HFFc6 (cell line): ENCODE measurements around the gene EXOC6B. TPM values are rescaled to one million over a fixed set of nuclear protein-coding genes. Genes with fewer than 3 reads are reported as not detected.

Source experiments
- DNase-seq: peaks from one replicate; pipeline ENCODE4 v3.0.0-alpha.2; 2018
- H3K27ac Mint-ChIP-seq: 2 replicates; pipeline ENCODE4 v1.8.0; 2020; ENCODE audit warnings: mild to moderate bottlenecking, mixed read lengths
- H3K27me3 Mint-ChIP-seq: 2 replicates; pipeline ENCODE4 v1.8.0; 2021; ENCODE audit warnings: mild to moderate bottlenecking, moderate library complexity, mixed read lengths; ENCODE audit not compliant: insufficient read depth
- H3K36me3 Mint-ChIP-seq: 2 replicates; pipeline ENCODE4 v1.8.0; 2021; ENCODE audit warnings: low read depth, mixed read lengths
- H3K4me1 Mint-ChIP-seq: 2 replicates; pipeline ENCODE4 v1.8.0; 2020; ENCODE audit warnings: low read depth, mixed read lengths
- H3K4me3 Mint-ChIP-seq: 2 replicates; pipeline ENCODE4 v1.8.0; 2020; ENCODE audit warnings: mild to moderate bottlenecking, moderate library complexity, mixed read lengths
- H3K9me3 Mint-ChIP-seq: 2 replicates; pipeline ENCODE4 v1.8.0; 2020; ENCODE audit warnings: mild to moderate bottlenecking, mixed read lengths
- total RNA-seq, 6 experiments: library from RNA; stranded (reverse); fragmentation: NEBNext Ultra II Directional; extraction: Animal tissue kit (Norgen Biotek cat#: 25700); gene quantifications; 2 replicates in 1 of 6; 3 replicates in 5 of 6; pipeline ENCODE4 v1.2.3, GENCODE V29; 2021
- TF ChIP-seq, protein P1 (sequence below): fragments of 200-600 bp; sonication (generic); IDR thresholded peaks from 2 replicates; pipeline ENCODE4 v1.5.0; 2021; ENCODE audit warnings: antibody characterized with exemption, mild to moderate bottlenecking

Gene EXOC6B
- total RNA-seq, 6 experiments from 2014 or later: 24.8 to 33.0 (median 27.4) TPM

DNA sequence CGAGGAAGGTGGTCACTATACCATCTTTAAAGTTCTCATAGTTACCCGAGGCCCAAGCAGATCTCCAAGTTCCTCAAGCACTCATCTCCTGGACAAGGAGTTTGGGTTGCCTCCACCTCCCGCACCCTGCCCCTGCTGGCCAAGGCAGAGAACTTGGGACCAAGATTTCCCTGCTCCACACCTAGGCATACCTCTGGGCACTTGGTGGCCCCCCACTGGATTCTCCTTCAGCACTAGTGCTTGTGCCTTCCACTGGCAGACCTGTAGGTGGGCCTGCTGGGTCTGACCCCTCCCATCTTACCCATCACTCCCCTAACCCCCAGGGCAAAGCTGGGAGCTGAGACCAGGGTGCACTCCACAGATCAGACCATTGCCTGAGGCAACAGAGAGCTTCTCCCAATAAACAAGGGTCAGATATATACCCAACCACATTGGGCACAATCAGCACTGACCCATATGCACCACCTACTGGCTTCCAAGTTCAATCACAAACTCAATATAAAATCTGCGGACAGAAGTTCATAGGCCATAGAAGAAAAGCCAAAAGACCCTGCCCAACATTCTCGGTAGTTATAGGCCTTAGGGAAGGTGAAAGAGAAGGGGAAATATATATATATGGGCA lies 244.2 kb downstream of the EXOC6B start:
- Mint-ChIP-seq H3K4me1 (peaks cover 30% of the 10 kb centered on the region), H3K4me3 (no peak overlapping the region), H3K9me3 (no peaks in the 10 kb centered on the region), H3K27ac (no peak overlapping the region), H3K36me3 (no peaks in the 10 kb centered on the region), H3K27me3 (peaks cover 4% of the 10 kb centered on the region; the same call in 1 of the 2 replicates)
- TF ChIP-seq, protein P1, sequence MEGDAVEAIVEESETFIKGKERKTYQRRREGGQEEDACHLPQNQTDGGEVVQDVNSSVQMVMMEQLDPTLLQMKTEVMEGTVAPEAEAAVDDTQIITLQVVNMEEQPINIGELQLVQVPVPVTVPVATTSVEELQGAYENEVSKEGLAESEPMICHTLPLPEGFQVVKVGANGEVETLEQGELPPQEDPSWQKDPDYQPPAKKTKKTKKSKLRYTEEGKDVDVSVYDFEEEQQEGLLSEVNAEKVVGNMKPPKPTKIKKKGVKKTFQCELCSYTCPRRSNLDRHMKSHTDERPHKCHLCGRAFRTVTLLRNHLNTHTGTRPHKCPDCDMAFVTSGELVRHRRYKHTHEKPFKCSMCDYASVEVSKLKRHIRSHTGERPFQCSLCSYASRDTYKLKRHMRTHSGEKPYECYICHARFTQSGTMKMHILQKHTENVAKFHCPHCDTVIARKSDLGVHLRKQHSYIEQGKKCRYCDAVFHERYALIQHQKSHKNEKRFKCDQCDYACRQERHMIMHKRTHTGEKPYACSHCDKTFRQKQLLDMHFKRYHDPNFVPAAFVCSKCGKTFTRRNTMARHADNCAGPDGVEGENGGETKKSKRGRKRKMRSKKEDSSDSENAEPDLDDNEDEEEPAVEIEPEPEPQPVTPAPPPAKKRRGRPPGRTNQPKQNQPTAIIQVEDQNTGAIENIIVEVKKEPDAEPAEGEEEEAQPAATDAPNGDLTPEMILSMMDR: peak; percentile 54
- no peak for DNase-seq

DNA sequence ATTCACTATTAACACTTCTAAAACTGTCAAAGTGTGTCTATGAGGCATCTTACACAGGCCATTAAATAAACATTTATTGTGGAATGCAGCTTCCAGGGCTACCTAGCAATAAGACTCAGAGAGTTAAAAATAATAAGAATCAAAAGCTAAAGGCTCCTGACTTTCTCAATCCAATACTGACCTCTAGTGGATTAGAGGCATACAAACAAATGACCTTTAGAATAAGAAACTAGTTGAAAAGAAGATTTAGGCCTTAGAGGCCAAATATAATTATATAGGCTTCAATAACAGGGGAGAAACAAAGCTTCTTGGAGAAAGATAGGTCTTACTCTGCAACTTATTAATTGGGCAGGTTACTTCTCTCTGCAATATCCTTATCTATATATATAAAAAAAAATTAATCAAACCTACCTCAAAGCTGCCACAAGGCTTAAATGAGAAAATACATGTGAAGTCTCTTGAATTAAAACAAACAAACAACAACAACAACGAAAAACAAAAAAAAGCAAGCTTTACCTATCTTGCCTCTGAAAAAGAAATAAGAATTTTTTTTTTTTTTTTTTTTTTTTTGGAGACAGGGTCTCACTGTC lies 246.1 kb downstream of the EXOC6B start:
- Mint-ChIP-seq H3K36me3 (no peaks in the 10 kb centered on the region), H3K27ac (no peak overlapping the region), H3K4me1 (peaks cover 50% of the 10 kb centered on the region), H3K27me3 (no peaks in the 10 kb centered on the region), H3K9me3 (no peaks in the 10 kb centered on the region), H3K4me3 (no peak overlapping the region)
- DNase-seq: peak; percentile 51
- TF ChIP-seq, protein P1: peak; percentile 88

DNA sequence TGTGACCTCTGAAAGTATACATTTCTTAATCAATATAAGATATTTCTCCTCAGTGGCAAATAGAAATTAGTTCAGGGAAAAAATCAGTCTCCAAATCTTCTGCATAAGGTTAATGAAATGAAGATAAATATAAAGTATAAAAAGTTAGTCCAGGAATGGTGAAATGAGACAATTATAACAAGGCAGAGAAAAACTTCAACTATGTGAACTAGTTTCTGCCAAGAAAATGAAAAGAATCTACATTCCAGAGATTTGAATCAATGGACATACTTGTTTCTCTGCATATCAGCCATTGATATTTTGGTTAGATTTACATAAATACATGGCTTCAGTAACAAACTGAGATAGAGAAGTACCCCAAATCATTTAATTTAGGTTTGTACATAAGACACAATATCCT lies 249.0 kb downstream of the EXOC6B start:
- DNase-seq: peak; percentile 26
- H3K4me1 Mint-ChIP-seq: peaks cover 74% of the 10 kb centered on the region
- H3K27ac Mint-ChIP-seq: peak overlapping the region; percentile 8; the same call in 1 of the 2 replicates
- no peaks in the 10 kb centered on the region for H3K36me3 Mint-ChIP-seq
- peak overlapping the region; percentile 4; the same call in 1 of the 2 replicates for H3K4me3 Mint-ChIP-seq
- TF ChIP-seq, protein P1: no peak
- no peaks in the 10 kb centered on the region for H3K9me3 Mint-ChIP-seq
- no peaks in the 10 kb centered on the region for H3K27me3 Mint-ChIP-seq

DNA sequence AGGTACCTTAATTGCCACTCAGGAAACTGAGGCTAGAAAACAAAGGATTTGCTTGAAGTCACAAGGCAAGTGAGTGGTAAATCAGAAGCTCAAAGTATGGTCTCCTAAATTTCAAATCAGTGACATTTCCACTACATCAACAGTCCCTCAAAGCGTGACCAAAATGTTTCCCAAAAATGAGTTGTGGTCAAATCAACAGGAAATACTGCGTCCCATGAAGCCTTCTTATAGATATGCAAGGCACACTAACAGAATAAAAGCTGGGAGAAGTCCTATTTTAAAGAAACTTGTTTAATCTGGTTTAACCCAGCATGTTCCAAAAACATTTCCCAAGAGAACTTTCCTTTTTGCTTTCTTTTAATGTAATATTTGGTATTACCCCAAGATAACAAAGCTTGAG lies 249.4 kb downstream of the EXOC6B start:
- TF ChIP-seq, protein P1: no peak
- Mint-ChIP-seq H3K4me1 (peaks cover 74% of the 10 kb centered on the region), H3K27ac (peak overlapping the region; percentile 8; the same call in 1 of the 2 replicates), H3K9me3 (no peaks in the 10 kb centered on the region), H3K4me3 (peak overlapping the region; percentile 4; the same call in 1 of the 2 replicates), H3K36me3 (no peaks in the 10 kb centered on the region), H3K27me3 (no peaks in the 10 kb centered on the region)
- no peak for DNase-seq

DNA sequence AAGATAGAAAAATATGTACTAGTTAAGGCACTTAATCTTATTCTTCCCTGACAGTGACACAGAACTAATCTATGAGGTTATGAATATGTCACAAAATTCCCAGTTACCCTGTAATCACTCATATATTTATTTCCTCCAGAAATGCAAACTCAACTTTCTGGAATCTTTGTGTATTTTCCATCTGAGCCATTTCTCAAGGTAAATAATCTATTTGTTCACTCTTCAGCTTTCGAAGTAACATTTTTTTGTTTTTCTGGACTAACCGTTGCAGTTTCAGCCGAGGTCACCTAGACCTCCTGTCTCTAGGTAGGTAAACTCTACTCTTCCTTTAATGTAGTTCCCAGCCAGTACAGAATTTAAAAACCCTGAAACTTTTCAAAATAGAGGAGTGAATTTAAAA lies 250.9 kb downstream of the EXOC6B start:
- Mint-ChIP-seq H3K4me1 (peaks cover 86% of the 10 kb centered on the region), H3K9me3 (no peaks in the 10 kb centered on the region), H3K4me3 (no peak overlapping the region), H3K36me3 (no peaks in the 10 kb centered on the region), H3K27me3 (no peaks in the 10 kb centered on the region), H3K27ac (no peak overlapping the region; the same call in 1 of the 2 replicates)
- DNase-seq: no peak
- TF ChIP-seq, protein P1: no peak
